ENCODE measurements around the gene SH3TC2. TPM values are rescaled to one million over a fixed set of nuclear protein-coding genes. Genes with fewer than 3 reads are reported as not detected.

SH3TC2 gene
- total and polyA plus RNA-seq, 2 of the 4 experiments (the other 2 are of a cell fraction): 3.4 to 7.9 TPM

DNA sequence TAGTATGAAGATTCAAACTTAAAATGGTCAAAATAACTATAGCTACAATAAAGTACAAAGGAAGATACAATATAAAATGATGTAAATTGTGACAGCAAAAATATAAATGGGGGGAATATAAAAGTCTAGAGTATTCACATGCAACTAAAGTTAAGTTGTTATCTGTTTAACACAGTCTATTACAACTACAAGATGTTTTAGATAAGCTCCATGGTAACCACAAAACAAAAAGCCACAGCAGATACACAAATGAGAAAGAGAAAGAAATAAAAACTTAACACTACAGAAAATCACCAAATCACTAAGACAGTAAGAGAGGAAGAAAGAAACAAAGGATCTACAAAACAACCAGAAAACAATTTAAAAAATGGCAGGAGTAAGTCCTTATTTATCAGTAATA, 17.0 kb upstream of the SH3TC2 start:
- Histone ChIP-seq H3K27ac (ENCODE audit: insufficient read depth, low read length) (no peak overlapping the region), H3K4me2 (ENCODE audit: low read depth, low read length) (no peak overlapping the region), H3K9me3 (ENCODE audit: control insufficient read depth, insufficient read depth, low read length) (no peaks in the 10 kb centered on the region), H2AK9ac (replicated peaks; ENCODE audit: low read depth, low read length, poor library complexity) (no peak overlapping the region), H4K20me1 (ENCODE audit: insufficient read depth, low read length) (no peaks in the 10 kb centered on the region), H2AK5ac (ENCODE audit: low read depth, low read length) (no peak overlapping the region), H2BK15ac (ENCODE audit: low read depth, low read length) (no peak overlapping the region), H3K9me1 (ENCODE audit: insufficient read depth, low read length) (no peaks in the 10 kb centered on the region), H3K36me3 (ENCODE audit: control insufficient read depth, insufficient read depth, low read length) (no peaks in the 10 kb centered on the region), H4K8ac (ENCODE audit: low read depth in 2 of 2, low read length in 2 of 2) (no peak overlapping the region), H3K14ac (replicated peaks; ENCODE audit: low read depth, low read length) (no peak overlapping the region), H3K9ac (ENCODE audit: low read depth, low read length) (no peak overlapping the region), H3K27me3 (ENCODE audit: control insufficient read depth, insufficient read depth, low read length) (no peaks in the 10 kb centered on the region), H3K4ac (ENCODE audit: low read depth, low read length) (no peak overlapping the region), H3K23ac (ENCODE audit: low read depth, low read length) (no peak overlapping the region), H2AFZ (replicated peaks; ENCODE audit: low read length, poor library complexity) (no peak overlapping the region), H4K91ac (ENCODE audit: insufficient read depth, low read depth, low read length) (no peak overlapping the region), H2BK20ac (ENCODE audit: low read depth, low read length) (no peak overlapping the region), H4K5ac (ENCODE audit: low read depth, low read length) (no peak overlapping the region), H2BK120ac (ENCODE audit: low read depth, low read length) (no peak overlapping the region), H3K18ac (ENCODE audit: low read depth, low read length) (no peak overlapping the region), H2BK5ac (ENCODE audit: low read depth, low read length, poor library complexity, severe bottlenecking) (no peak overlapping the region), H3K79me1 (ENCODE audit: low read depth in 1 of 2, low read length in 2 of 2) (no peaks in the 10 kb centered on the region), H3K4me1 (ENCODE audit: control insufficient read depth, insufficient read depth, low read length) (no peaks in the 10 kb centered on the region), H3K56ac (ENCODE audit: extremely low read depth, insufficient read depth, low read length) (no peak overlapping the region), H3K4me3 (ENCODE audit: insufficient read depth, low read depth, low read length) (no peak overlapping the region)
- CTCF ChIA-PET: no interaction called here
- dilution Hi-C loops (cut with HindIII; ENCODE audit: low sequenced_read_pairs, unreplicated experiment) (no loop called here), intact Hi-C loops (cut with micrococcal nuclease) (no loop called here), in situ Hi-C loops (cut with MboI; ENCODE audit: low sequenced_read_pairs) (no loop called here)
- TF ChIP-seq RCOR1 (IDR thresholded peaks at IDR 0.05; ENCODE audit: insufficient replicate concordance, low read length) (no peak), RFX5 (IDR thresholded peaks at IDR 0.05; ENCODE audit: low read depth, low read length) (no peak), SMC3 (IDR thresholded peaks at IDR 0.05; ENCODE audit: low read depth, low read length) (no peak), MAFK (IDR thresholded peaks at IDR 0.05; ENCODE audit: low read depth, low read length) (no peak), CEBPB (IDR thresholded peaks at IDR 0.05; ENCODE audit: low read depth, low read length) (no peak), MXI1 (IDR thresholded peaks at IDR 0.05; ENCODE audit: borderline replicate concordance, low read depth, low read length) (no peak), FOS (IDR thresholded peaks at IDR 0.05; ENCODE audit: low read depth, low read length) (no peak), BHLHE40 (IDR thresholded peaks at IDR 0.05; ENCODE audit: low read depth, low read length) (no peak), CHD1 (IDR thresholded peaks at IDR 0.05; ENCODE audit: low read depth, low read length) (no peak), MAZ (IDR thresholded peaks at IDR 0.05; ENCODE audit: borderline replicate concordance, low read depth, low read length) (no peak), ELK1 (IDR thresholded peaks at IDR 0.05; ENCODE audit: borderline replicate concordance, low read depth, low read length) (no peak), NFE2L2 (IDR thresholded peaks at IDR 0.05; ENCODE audit: low read depth, low read length) (no peak), POLR2A (IDR thresholded peaks at IDR 0.05; ENCODE audit: low read depth, low read length) (no peak)
- TF ChIP-seq, protein P1, sequence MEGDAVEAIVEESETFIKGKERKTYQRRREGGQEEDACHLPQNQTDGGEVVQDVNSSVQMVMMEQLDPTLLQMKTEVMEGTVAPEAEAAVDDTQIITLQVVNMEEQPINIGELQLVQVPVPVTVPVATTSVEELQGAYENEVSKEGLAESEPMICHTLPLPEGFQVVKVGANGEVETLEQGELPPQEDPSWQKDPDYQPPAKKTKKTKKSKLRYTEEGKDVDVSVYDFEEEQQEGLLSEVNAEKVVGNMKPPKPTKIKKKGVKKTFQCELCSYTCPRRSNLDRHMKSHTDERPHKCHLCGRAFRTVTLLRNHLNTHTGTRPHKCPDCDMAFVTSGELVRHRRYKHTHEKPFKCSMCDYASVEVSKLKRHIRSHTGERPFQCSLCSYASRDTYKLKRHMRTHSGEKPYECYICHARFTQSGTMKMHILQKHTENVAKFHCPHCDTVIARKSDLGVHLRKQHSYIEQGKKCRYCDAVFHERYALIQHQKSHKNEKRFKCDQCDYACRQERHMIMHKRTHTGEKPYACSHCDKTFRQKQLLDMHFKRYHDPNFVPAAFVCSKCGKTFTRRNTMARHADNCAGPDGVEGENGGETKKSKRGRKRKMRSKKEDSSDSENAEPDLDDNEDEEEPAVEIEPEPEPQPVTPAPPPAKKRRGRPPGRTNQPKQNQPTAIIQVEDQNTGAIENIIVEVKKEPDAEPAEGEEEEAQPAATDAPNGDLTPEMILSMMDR (conservative IDR thresholded peaks at IDR 0.05; ENCODE audit: low read depth, low read length): no peak
- ATAC-seq (ENCODE audit: low read depth) (no peak), DNase-seq (no peak)
- no TSS peak for BruUV-seq (replicated peaks)
- POLR2A ChIA-PET (ENCODE audit: unreplicated experiment): no interaction called here

All from IMR-90 (cell line).